ENCODE results near the gene CASKIN1. TPM values are rescaled to one million over a fixed set of nuclear protein-coding genes. Genes with fewer than 3 reads are reported as not detected.

CASKIN1 gene
- 1 to 10 TPM in 3 of 4 donors, under 1 TPM in 1; 0.71 to 2.2 (median 1.3) TPM for total RNA-seq

- 0% methylated on average over 7 of the region's 129 CpGs; no CpG with 5 or more reads in 1 of the 2 donors for WGBS, 2 donors
- intact Hi-C loops (cut with DNase I; ENCODE audit: low total_unique reads): no loop called here
- no peak for DNase-seq (ENCODE audit: low spot score in 2 of 2)
- no peak within 1 kb of the TSS for H3K4me3 ChIP-seq (ENCODE audit: low read depth, poor library complexity, severe bottlenecking)
- TF ChIP-seq POLR2A (IDR thresholded peaks at IDR 0.05) (no peak), CTCF (IDR thresholded peaks at IDR 0.05) (no peak)
These were observed at the start of gene CASKIN1 for GRCh38 chr16:2196162-2196980. CASKIN1 (minus strand) TSS chr16:2196605; CDS start chr16:2196432, 173 bp downstream.

GRCh38 chr16:2244926-2245795, 48.8 kb upstream of the CASKIN1 start:
- no peak for DNase-seq (ENCODE audit: low spot score in 2 of 2)
- intact Hi-C loops (cut with DNase I; ENCODE audit: low total_unique reads): no loop called here
- TF ChIP-seq CTCF (IDR thresholded peaks at IDR 0.05): no peak
- no peak for TF ChIP-seq POLR2A (IDR thresholded peaks at IDR 0.05)
- no peak overlapping the region for H3K4me3 ChIP-seq (ENCODE audit: low read depth, poor library complexity, severe bottlenecking)
- 93 to 95% methylated on average over 27 to 30 of the region's 30 CpGs for WGBS, 2 donors

- 75 to 100% methylated on average over 4 to 15 of the region's 17 CpGs for WGBS, 2 donors
- DNase-seq (ENCODE audit: low spot score in 2 of 2): no peak
These were observed 47.9 kb upstream of the CASKIN1 start for GRCh38 chr16:2244301-2244700.

GRCh38 chr16:2243781-2244180, 47.4 kb upstream of the CASKIN1 start:
- DNase-seq (ENCODE audit: low spot score in 2 of 2): no peak
- WGBS, 2 donors: 97 to 99% methylated on average over 11 of the region's 11 CpGs
- intact Hi-C loops (cut with DNase I; ENCODE audit: low total_unique reads): no loop called here
- TF ChIP-seq POLR2A (IDR thresholded peaks at IDR 0.05) (no peak), CTCF (IDR thresholded peaks at IDR 0.05) (no peak)
- H3K4me3 ChIP-seq (ENCODE audit: low read depth, poor library complexity, severe bottlenecking): no peak overlapping the region

More at GRCh38 chr16:2244301-2244700, 47.9 kb upstream of the CASKIN1 start:
- TF ChIP-seq CTCF (IDR thresholded peaks at IDR 0.05) (no peak), POLR2A (IDR thresholded peaks at IDR 0.05) (no peak)
- H3K4me3 ChIP-seq (ENCODE audit: low read depth, poor library complexity, severe bottlenecking): no peak overlapping the region
- intact Hi-C loops (cut with DNase I; ENCODE audit: low total_unique reads): no loop called here

GRCh38 chr16:2243031-2243528, 46.7 kb upstream of the CASKIN1 start:
- TF ChIP-seq POLR2A (IDR thresholded peaks at IDR 0.05) (no peak), CTCF (IDR thresholded peaks at IDR 0.05) (no peak)
- 98% methylated on average over 12 to 14 of the region's 19 CpGs for WGBS, 2 donors
- no peak for DNase-seq (ENCODE audit: low spot score in 2 of 2)
- intact Hi-C loops (cut with DNase I; ENCODE audit: low total_unique reads): no loop called here
- no peak overlapping the region for H3K4me3 ChIP-seq (ENCODE audit: low read depth, poor library complexity, severe bottlenecking)

All from lower leg skin (tissue), 4 donors.